Activated T-cell treated with anti-CD3 and anti-CD28 coated beads for 24 hours (primary cell): Measurements from ENCODE around the gene CHST11.

Source experiments
- DNase-seq: peaks from one replicate; pipeline ENCODE4 v3.0.0-alpha.2; 2020; ENCODE audit warnings: low read depth

The CHST11 gene

DNA sequence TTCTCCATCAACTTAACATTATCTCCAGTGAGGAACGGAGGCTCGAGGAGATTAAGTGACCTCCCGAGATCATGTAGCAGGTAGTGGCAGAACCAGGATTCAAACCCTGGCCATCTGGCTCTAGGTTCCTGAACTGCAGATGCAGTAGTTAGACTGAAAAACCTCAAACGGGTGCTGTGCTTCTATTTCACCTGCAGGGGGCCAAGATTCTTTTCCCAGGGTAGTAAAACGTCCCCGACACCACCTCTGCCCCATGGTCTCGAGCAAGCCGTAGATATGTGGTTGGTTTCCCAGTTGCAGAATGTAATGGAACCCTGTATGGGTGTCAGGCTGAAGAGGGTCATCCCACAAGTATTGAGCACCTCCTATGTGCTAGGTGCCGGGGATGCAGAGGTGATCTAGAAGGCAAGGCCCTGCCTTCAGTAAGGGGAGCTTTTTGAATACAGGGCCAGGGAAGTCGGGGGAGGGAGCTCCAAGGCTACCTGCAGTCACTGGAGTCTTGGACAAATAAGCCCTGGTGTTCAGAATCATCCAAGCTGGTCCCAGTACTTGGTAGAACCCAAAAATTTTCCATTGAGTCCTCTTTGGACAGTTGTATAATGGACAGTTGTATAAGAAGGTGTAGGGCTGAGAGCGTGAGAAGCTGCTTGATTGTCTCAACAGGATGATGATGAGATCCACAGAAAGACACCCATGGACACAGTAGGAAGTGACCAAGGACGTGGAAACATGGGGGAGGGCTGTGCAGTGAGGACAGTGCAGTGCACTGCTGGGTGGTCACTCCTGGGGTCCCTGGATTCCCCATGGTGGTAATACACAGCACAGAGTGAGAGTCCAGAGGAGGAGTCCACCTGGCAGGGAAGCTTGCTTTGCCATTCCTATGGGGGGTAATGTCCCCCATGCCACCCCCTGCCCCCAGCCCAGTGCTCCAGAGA, 197.2 kb downstream of the CHST11 start:
- no peak for DNase-seq

DNA sequence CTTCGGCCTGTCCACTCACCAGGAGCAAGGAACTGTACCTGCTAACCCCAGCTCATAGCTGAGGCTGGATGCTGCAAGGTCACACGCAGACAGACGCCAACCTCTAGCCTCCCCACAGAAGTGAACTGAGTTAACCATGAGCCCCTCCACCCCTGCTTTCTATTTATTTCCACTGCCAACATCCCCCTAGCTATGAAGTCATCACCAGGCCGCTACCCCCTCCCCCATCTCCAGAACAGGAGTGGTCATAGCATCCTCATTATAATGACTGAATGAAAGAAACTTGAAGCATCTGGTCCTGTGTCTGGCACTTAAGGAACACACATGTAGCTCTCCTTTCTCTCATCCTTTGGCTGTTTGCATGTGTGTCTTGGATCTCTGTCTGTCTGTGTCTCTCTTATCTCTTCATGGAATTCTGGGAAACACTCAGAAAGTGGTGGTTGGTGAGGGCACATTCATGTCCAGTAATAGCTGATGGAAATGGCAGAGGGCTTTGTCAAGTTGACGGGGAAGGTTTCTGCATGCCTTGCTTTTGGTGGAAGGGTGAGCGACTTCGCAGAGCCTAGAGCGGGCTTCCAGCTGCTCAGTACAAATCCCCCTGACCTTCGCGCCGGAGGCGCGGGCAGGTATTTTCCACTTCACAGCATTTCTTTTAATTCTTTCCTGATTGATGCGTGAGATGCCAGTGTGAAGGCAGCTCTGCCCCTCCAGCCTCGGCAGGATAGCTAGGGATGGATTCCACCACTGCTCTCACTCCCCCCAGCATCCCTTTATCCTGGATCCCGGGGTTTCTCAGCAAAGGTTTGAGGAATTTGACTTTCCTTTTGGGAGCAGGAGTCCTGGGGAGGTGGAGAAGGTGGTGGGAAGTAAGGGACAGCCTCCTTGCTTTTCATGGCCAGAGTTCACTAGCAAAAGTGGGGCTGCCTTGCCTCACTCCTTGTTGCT, 198.2 kb downstream of the CHST11 start:
- DNase-seq: no peak

DNA sequence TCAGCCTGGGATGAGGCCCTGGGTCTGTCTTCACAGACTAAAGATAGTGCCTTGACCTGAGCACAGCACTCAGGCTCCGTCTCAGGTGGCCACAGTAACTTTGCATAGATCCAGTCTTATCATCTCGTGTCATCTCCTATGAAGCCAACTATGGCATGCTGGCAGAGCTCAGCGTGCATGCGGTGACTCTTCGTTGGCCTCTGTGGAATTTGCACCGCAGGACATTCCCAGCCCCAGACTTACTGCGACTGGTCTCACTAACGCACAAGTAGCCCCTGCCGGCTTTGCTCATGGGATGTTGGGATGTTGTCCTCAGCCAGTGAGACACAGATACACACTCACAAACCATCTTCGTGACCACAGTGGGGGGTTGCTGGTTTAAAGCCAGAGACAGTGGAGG, 199.6 kb downstream of the CHST11 start:
- DNase-seq: no peak

DNA sequence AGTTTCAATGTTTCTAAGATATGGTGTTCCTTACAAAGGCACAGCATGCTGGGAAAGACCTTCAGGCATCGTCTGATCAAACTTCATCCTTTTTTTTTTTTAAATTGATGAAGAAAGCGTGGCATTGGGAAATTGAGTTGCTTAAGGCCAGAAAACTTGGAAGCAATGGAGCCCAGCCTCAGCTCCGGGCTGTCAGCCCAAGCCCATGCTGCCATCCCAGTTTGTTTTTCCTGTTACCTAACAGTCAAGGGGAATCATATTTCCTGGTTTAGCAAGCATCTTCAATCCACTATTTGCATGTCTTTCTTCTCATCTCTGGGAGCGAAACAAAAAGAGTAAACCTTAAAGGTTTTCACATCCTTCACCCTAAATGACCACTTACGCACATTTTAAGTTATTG, 200.2 kb downstream of the CHST11 start:
- DNase-seq: no peak

DNA sequence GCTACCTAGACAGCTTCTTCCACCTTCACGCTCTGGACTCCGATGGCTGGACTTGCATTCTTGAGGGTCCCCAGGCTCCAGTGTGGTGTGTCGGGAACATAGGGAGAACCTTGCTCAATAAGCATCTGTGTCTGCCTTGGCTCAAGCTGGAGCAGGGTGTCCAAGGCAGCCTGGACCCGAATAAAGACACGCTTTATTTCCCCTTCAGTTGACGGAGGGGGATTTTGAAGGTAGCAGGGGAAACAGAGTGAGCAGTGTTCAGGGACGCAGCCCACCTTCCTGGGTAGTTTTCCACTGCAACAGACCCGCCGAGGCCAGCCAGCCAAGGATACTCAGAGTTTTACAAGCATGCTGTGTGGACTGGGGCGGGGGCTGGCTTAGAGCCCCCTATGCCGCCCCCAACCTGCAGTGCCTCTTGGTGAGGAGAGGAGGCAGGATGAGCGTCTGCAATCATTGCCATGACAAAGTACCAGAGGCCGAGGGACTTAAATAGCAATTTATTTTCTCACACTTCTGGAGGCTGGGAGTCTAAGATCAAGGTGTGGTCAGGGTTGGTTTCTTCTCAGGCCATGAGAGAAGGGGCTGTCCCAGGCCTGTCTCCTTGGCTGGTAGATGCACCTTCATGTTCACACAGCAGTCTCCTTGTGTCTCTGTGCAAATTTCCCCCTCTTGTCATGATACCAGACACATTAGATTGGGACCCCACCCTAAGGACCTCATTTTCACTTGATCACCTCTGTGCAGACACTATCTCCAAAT, 201.2 kb downstream of the CHST11 start:
- no peak for DNase-seq

GRCh38 chr12:104659058-104659457, 202.3 kb downstream of the CHST11 start:
- no peak for DNase-seq

DNA sequence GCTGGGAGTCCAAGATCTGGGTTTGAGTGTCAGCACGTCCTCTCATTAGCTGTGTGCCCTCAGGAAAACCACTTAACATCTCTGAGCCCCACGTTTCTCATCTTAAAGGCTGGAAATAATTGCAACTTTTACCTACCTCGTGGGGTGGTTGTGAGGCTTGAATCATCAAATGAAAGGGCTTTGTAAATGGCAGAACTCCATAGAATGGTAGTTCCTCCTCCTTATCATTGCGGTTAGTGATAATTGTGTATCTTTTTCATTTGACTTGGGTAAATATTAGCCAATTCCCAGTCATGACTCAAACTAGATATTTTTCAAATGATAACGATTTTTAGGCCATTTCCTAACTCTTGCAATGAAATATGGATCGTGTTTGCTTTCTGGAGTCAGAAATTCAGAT, 205.5 kb downstream of the CHST11 start:
- no peak for DNase-seq

- DNase-seq: no peak
Measured at GRCh38 chr12:104662908-104663307, 206.2 kb downstream of the CHST11 start.

GRCh38 chr12:104664351-104664750, 207.6 kb downstream of the CHST11 start:
- no peak for DNase-seq

GRCh38 chr12:104665296-104665695, 208.5 kb downstream of the CHST11 start:
- DNase-seq: no peak

GRCh38 chr12:104667139-104667538, 210.4 kb downstream of the CHST11 start:
- no peak for DNase-seq

GRCh38 chr12:104668274-104668718, 211.5 kb downstream of the CHST11 start:
- no peak for DNase-seq

DNA sequence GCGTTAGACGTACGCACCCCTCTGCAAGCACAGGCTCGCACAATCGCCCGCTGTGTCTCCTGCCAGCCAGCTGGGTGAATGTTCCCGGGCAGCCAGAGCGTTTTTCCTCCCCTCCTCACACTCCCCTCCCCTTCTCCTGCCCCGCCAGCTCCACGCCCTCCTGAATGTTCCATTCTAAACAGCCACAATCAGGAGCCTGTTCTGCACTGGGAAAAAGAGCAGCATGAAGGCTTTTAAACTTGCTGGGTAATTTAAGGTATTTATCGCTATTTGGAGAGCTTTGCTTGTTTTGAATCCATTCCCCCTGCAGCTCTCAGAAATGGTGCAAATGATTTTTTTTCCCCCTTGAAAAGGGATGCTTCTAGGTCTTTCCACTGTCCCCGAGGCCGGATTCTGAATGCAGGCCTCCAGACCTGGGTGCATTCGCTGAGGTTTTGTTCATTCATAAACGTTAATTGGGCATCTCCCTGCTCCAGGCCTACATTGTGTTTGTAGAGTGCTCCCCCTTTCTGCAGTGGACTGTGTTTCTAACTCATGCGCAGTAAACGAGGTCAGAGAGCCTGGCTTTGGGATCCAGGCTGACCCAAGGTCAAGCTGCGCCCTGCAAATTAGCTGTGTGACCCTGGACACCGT, 212.5 kb downstream of the CHST11 start:
- no peak for DNase-seq

DNA sequence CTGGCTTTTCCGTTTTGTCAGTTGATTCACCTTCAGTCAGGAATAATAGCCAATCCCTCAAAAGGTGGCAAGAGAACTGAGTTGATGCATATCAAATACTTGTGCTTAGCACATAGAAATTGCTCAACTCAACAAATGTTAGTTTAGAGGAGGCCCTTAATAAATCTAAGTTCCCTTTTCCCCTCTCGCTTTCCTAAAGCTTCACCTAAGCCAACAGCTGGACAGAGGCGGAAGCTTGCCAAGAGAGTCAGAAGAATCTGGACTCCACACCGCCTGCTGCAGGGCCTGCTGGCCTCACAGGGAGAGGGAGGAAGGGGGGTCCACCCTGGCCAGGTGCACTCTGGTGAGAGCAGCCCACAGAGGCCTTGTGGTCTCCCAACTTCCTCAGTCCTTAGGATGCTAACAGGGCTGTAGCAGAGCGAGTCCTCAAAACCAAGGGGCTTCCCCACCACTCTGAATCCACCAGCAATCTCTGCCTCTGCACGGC, 213.1 kb downstream of the CHST11 start:
- no peak for DNase-seq

DNA sequence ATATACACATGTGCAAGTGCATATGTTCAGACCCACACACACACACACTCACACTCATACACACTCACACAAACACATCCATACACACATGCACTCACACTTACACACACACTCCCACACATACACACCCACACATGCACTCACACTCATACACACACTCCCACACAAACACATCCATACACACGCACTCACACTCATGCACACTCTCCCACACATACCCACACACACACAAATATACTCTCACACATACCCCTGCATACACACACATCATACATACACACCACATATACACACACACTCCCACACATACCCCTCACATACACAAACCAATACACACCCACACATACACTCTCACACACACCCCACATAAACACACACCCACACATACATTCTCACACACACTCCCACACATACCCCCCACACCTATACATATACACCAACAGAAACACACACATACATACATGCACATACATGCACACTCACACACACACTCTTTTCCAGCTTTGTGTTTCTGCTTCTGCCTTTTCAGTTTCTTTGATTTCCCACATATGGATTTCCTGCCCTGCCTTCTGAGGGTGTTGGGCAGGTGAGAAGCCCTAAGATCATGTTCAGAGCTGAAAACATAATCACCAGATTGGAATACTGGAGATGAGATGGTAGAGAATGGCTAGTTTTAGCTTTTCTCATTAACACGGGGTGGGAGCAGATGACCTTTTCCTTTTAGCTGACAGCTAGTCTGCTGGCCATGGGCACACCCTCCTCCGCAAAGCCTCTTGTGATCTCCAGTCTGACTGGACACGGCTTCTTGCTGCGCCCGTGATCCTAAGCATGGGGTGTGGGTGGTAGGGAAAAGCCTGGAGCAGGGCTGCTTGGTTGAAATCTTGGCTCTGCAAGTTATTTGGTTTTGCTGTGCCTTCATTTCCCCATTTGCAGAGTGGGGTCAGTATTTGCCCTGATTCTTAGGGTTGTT, 214.0 kb downstream of the CHST11 start:
- DNase-seq: no peak

GRCh38 chr12:104671409-104672095, 214.8 kb downstream of the CHST11 start:
- DNase-seq: peak; percentile 82

DNA sequence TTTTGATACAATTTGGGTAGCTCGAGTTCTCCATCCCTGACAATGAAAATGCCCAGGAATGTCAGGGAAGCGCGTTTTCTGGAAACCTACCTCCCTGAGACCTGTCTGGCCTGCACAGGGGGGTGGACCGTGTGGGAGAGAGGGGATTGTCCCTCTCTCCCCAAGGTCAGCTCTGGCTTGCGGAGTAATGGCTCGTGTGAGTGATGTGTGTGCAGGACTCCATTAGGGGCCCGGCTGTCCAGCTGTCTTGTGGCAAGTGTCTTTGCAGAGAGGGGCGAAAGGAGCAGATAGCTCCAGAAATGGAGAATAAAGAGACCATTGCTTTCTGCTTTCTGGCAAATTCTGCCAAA, 215.3 kb downstream of the CHST11 start:
- DNase-seq: no peak

DNA sequence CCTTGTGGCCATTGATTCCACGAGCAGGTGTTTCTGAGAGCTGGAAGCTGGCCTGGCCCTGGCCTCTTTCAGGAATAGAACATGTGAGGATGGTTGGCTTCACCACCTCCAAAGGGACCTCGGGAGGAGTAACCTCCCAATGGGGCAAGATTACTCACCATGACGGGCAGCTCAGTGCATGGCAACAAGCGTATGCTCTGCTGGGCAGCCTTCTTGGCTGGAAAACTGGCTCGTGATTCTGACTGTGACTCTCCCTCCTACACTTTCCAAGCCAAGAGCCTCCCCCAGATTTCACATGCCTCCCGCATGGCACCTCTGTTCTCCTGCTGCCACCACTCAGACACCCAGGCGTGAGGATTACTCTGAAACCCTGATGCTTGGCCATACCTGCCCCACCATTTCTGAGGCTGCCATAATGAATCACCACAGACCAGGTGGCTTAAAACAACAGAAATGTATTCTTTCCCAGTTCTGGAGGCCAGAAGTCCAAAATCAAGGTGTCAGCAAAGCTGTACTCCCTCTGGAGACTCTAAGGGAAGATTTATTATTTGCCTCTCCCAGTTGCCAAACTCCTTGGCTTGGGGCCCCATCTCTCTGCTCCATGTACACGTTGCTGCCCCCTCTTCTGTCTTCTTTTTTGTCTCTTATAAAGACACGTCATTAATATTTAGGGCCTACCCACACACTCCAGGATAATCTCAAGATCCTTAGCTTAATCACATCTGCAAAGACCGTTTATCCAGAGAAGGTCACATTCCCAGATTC, 215.9 kb downstream of the CHST11 start:
- no peak for DNase-seq

DNA sequence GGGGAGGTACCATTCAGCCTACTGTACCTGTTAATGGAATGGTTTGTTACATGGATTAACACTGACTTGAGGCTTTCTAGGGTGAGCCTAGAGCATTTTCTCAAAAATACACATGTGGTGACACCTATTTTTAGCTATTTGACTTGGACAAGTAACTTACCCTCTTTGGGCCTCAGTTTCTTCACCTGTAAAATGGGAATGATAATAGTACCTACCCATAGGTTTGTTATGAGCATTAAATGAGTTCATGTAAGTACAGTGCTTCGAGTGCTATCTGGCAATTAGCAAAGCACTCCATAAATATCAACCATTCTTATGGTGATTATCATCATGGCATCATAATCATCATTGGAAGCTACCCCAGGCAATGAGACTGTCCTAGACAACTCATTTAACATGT, 216.5 kb downstream of the CHST11 start:
- no peak for DNase-seq
